IPS-15b (cell line): ENCODE data around the gene NTN1.

Source experiments
- H3K27me3 ChIP-seq: one replicate; pipeline ENCODE4 v1.6.1; 2013; ENCODE audit warnings: low read length; ENCODE audit not compliant: control insufficient read depth, insufficient read depth
- H3K36me3 ChIP-seq: one replicate; pipeline ENCODE4 v1.6.1; 2013; ENCODE audit warnings: low read length; ENCODE audit not compliant: control insufficient read depth, insufficient read depth
- H3K4me1 ChIP-seq: one replicate; pipeline ENCODE4 v1.6.1; 2013; ENCODE audit warnings: mild to moderate bottlenecking, low read length; ENCODE audit not compliant: control insufficient read depth, insufficient read depth
- H3K4me3 ChIP-seq: one replicate; pipeline ENCODE4 v1.5.1; 2013; ENCODE audit warnings: low read depth, low read length
- H3K9ac ChIP-seq: one replicate; pipeline ENCODE4 v1.6.1; 2013; ENCODE audit warnings: low read depth, mild to moderate bottlenecking, low read length
- H3K9me3 ChIP-seq: one replicate; pipeline ENCODE4 v1.6.1; 2013; ENCODE audit warnings: mild to moderate bottlenecking, low read length; ENCODE audit not compliant: control insufficient read depth, insufficient read depth

NTN1 gene

DNA sequence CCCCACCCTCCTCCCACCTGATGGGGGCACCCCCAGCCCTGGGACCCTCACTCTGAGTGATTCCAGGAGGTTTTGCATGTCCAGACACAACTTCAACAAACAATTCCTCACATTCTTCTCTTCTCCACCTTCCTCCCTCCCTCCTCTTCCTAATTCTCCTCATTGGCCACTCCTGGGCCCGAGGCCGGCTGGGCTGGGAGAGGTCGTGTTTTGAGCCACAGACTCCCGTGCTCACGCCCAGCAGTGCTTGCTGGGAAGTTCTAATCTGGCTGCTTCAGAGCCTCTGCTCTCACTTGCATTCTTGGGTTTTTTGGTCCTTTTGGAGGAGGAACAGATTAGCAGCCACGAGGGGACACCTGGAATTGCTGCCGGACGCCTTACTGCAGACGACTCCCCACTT is 157.0 kb downstream of the NTN1 start:
- no peaks in the 10 kb centered on the region for H3K27me3 ChIP-seq
- H3K9ac ChIP-seq, result no peak overlapping the region
- no peaks in the 10 kb centered on the region for H3K4me1 ChIP-seq
- no peak overlapping the region for H3K4me3 ChIP-seq
- H3K36me3 ChIP-seq, result no peaks in the 10 kb centered on the region
- H3K9me3 ChIP-seq, result no peaks in the 10 kb centered on the region

DNA sequence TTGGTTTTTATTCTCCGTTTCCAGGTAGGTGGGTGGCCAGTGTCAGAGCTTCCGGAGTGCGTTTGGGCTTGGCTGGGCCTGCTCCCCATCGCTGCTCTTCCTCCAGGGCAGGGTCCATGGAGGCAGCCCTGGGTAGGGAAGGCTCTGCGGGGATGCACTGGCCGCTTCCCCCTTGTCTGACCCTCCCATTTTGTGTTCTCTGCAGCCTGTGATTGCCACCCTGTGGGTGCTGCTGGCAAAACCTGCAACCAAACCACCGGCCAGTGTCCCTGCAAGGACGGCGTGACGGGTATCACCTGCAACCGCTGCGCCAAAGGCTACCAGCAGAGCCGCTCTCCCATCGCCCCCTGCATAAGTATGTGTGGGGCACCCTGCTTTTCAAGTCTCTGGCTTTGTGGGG is 158.3 kb downstream of the NTN1 start:
- no peaks in the 10 kb centered on the region for H3K27me3 ChIP-seq
- H3K4me3 ChIP-seq, result no peak overlapping the region
- H3K9ac ChIP-seq, result no peak overlapping the region
- no peaks in the 10 kb centered on the region for H3K9me3 ChIP-seq
- no peaks in the 10 kb centered on the region for H3K4me1 ChIP-seq
- H3K36me3 ChIP-seq, result no peaks in the 10 kb centered on the region

DNA sequence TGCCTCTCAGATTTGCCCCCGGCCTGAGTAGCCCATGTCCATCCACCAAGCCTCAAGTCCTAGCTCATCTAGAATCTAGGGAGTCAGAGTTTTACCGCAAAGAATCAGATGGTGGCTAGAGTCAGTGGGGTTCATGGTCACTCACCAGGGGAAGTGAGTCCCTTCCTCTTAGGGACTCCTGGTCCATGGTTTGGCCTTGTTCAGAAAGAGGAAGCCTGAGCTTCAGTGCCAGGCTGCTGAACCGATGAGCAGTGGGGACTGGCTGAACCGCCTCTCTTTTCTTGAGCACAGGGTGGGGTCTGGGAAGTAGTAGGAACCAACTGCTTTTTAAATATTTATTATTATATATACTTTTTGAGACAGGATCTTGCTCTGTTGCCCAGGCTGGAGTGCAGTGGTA is 160.3 kb downstream of the NTN1 start:
- H3K9me3 ChIP-seq, result no peaks in the 10 kb centered on the region
- no peak overlapping the region for H3K9ac ChIP-seq
- H3K27me3 ChIP-seq, result no peaks in the 10 kb centered on the region
- no peaks in the 10 kb centered on the region for H3K4me1 ChIP-seq
- no peaks in the 10 kb centered on the region for H3K36me3 ChIP-seq
- no peak overlapping the region for H3K4me3 ChIP-seq

DNA sequence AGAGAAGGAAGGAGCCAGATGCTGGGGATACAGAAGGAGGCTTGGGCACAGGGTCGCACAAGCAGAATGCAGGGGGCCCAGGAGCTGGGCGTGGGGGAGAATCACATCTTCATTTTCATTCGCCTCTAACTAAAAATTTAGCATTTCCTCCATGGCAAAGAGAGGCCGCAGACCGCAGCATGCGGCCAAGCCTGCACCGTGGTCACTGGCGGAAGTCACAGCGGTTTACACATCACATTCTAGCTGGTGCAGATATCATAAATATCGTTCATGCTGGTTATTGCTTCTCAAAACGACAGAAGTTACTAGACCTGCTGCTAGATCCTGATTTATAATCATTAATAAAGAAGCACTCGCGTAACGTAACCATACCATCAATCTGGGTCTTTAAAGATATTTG is 162.0 kb downstream of the NTN1 start:
- Histone ChIP-seq H3K36me3 (no peaks in the 10 kb centered on the region), H3K9ac (no peak overlapping the region), H3K4me1 (no peaks in the 10 kb centered on the region), H3K9me3 (no peaks in the 10 kb centered on the region), H3K27me3 (no peaks in the 10 kb centered on the region), H3K4me3 (no peak overlapping the region)

DNA sequence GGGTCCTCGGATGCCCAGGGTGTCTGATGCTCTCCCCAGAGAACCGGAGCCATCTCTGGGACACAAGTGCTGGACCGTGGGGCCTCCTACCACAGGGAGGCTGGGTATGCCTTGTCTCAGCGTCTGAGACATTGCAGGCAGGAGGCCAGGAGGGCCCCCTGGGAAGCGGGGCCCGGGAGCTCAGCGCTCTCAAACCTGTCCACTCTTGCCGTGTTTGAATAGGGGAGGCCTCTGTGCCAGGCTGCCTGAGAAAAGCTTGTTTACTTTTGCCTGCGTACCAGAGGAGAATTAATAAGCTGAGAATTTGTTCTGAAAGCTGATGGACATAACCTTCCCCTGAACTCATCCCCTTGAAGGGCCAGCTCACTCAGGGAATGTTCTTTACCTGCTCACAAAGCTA is 163.8 kb downstream of the NTN1 start:
- Histone ChIP-seq H3K27me3 (no peaks in the 10 kb centered on the region), H3K36me3 (no peaks in the 10 kb centered on the region), H3K9me3 (no peaks in the 10 kb centered on the region), H3K4me1 (no peaks in the 10 kb centered on the region), H3K9ac (no peak overlapping the region), H3K4me3 (no peak overlapping the region)

DNA sequence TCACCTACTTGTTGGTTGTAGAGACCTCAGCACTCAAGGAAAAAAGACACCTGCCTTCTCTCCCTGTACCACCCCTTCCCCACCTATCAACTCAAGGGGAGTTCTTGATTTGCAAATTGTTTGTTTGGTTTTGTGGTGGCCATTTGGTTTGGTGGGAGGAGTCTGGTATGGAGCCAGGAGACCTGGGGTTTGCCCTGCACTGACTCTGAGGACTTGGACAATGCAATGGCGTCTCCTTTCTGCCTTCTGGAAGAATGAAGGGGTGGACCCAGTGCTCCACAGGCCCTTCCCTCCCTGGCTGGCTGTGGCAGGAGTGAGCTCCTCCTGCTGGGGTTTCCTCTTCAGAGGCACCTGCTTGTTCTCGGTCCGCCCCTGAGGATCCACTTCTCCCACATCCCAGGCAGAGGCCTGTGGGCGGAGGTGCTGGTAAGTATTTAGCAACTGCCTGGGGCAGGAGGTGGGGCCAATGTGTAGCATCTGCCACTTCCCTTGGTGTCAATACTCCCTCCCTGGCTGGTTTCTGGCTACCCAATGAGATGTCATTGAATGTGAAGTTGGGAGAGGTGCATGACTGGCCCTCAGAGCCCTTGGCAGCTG is 164.5 kb downstream of the NTN1 start:
- H3K4me3 ChIP-seq, result no peak overlapping the region
- H3K27me3 ChIP-seq, result no peaks in the 10 kb centered on the region
- H3K9me3 ChIP-seq, result no peaks in the 10 kb centered on the region
- no peaks in the 10 kb centered on the region for H3K4me1 ChIP-seq
- no peak overlapping the region for H3K9ac ChIP-seq
- H3K36me3 ChIP-seq, result no peaks in the 10 kb centered on the region

DNA sequence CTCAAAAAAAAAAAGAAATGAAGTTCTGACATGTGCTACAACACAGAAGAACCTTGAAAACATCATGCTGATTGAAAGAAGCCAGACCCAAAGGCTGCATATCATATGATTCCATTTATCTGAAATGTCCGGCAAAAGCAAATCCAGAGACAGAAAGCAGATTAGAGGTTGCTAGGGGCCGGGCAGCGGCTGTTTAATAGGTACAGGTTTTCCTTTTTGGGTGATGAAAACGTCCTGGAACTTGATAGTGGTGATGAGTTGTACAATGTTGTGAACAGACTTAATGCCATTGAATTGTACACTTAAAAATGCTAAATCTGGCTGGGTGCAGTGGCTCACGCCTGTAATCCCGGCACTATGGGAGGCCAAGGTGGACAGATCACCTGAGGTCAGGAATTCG is 166.5 kb downstream of the NTN1 start:
- H3K9me3 ChIP-seq, result no peaks in the 10 kb centered on the region
- H3K9ac ChIP-seq, result no peak overlapping the region
- no peak overlapping the region for H3K4me3 ChIP-seq
- H3K4me1 ChIP-seq, result no peaks in the 10 kb centered on the region
- H3K36me3 ChIP-seq, result no peaks in the 10 kb centered on the region
- H3K27me3 ChIP-seq, result no peaks in the 10 kb centered on the region

DNA sequence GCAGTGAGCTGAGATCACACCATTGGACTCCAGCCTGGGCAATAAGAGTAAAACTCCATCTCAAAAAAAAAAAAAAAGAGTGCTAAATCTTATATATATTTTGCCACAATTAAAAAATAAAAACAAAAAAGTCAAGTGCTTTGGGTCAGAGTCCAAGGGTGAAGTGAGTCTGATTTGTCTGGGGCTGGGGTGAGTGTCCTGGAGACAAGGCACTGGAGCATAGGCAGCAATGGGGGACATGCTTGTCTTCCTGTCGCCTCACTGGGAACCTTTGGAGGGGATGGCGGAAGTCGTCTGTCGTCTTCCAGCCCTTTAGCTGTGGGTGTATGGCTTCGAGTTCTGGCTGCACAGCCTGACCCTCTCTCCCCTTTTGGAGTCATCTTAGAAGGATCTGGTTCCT is 167.1 kb downstream of the NTN1 start:
- no peaks in the 10 kb centered on the region for H3K4me1 ChIP-seq
- H3K9me3 ChIP-seq, result no peaks in the 10 kb centered on the region
- no peaks in the 10 kb centered on the region for H3K27me3 ChIP-seq
- H3K36me3 ChIP-seq, result no peaks in the 10 kb centered on the region
- no peak overlapping the region for H3K4me3 ChIP-seq
- H3K9ac ChIP-seq, result no peak overlapping the region

DNA sequence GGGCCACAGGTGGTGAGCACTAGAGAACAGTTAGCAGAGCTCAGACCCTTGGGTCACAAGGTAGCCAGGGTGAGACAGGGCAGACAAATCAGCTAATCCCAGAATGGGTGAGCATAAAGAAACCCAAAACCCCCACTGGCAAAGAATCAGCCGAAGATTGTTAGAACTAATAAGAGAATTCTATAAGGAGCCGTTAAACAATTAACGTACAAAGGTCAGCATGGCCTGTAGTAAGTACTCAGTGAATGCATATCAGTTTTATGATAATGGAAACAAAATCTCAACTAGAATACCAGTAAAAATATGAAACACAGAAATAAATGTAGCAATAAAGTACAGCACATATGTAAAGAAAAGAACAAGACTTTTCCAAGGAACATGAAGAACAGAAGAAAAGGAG is 168.6 kb downstream of the NTN1 start:
- Histone ChIP-seq H3K4me1 (peaks cover 2% of the 10 kb centered on the region), H3K27me3 (no peaks in the 10 kb centered on the region), H3K4me3 (no peak overlapping the region), H3K36me3 (no peaks in the 10 kb centered on the region), H3K9me3 (no peaks in the 10 kb centered on the region), H3K9ac (no peak overlapping the region)

DNA sequence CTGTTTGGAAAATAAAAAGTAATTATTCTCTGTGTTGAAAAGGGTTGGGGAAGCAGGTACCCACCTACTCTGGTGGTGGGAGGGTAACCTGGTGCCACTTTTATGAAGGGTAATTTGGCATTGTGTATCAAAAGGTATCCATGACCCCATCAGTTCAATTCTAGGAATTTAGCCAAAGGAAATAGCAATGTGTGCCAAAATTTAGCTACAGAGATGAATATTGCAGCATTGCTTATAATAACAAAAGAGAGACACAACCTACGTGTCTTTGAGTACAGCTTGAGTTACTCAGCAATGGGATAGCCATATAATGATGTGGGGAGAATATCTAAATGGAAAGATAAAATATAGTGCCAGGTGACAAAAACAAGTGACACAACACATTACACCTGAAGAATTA is 170.7 kb downstream of the NTN1 start:
- Histone ChIP-seq H3K27me3 (no peaks in the 10 kb centered on the region), H3K9me3 (no peaks in the 10 kb centered on the region), H3K4me1 (peaks cover 8% of the 10 kb centered on the region), H3K9ac (no peak overlapping the region), H3K36me3 (no peaks in the 10 kb centered on the region), H3K4me3 (no peak overlapping the region)

DNA sequence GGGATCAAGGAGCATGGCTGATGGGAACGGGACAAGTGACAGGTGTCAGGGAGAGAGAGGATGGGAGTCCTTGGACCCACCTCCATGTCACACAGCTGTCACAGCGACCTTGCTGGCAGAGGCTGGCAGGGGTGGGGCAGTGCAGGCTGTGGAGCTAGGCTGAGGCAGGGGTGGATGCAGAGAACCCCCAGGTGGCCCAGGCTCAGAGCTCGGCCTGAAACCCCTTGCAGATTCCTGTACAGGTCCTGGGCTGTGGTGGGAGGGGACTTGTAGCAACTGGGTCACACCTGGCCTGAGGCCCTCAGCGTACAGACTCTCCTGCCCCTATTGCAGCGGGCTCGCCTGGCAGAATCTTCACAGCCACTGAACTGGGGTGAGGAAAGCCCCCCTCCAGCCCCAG is 174.1 kb downstream of the NTN1 start:
- Histone ChIP-seq H3K4me1 (peaks cover 8% of the 10 kb centered on the region), H3K27me3 (no peaks in the 10 kb centered on the region), H3K4me3 (no peak overlapping the region), H3K36me3 (no peaks in the 10 kb centered on the region), H3K9ac (no peak overlapping the region), H3K9me3 (no peaks in the 10 kb centered on the region)

DNA sequence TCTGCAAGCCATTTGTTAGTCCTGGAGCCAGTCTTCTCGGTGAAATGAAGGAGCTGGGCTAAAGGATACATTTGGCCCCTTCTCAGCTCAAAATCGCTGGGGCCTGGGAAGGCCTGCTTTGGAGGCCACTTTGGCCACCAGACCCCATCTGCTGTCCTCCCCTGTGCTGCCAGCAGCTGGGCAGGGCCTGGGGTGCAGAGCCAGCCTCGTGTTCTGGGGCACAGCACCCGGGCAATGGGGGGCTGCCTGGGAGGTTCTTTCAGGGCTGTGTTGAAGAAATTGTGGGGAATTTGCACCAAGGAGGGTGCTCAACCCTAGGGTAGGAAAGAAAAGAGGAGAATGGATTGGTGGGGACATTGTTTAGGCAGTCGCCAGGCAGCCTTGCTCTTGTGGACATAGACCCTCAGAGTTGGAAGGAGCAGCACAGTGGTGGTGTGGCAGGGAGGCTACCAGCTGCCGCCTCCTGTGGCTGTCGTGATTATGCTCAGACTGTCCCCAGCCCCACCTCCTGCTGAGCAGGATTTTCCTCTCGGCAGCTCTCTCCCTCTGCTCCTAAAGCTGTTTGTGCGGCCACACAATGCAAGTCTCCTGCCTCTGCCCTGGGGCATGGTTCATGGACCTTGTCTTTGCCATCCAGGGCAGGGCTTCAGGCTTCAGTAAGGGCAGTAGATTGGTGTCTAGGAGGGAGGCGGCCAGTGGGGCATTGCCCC is 174.8 kb downstream of the NTN1 start:
- Histone ChIP-seq H3K9ac (no peak overlapping the region), H3K36me3 (no peaks in the 10 kb centered on the region), H3K4me1 (peaks cover 8% of the 10 kb centered on the region), H3K9me3 (no peaks in the 10 kb centered on the region), H3K4me3 (no peak overlapping the region), H3K27me3 (no peaks in the 10 kb centered on the region)
